M059J (cell line): ENCODE measurements around the gene MPRIP. TPM values are rescaled to one million over a fixed set of nuclear protein-coding genes. Genes with fewer than 3 reads are reported as not detected.
"Not testable (repeated sequence)": the region's sequence is repeated elsewhere in the genome, so short reads cannot be mapped to it uniquely, and the experiment has no call there.

ENCODE experiments used
- DNase-seq: peaks from one replicate; pipeline ENCODE4 v3.0.0-alpha.2; 2012; ENCODE audit warnings: low read depth
- total RNA-seq: library from RNA; depleted of rRNA; stranded (reverse); fragments of >200 nt; shearing (Covaris generic); gene quantifications from 2 replicates; pipeline ENCODE4 v1.2.3, GENCODE V29; 2014; rRNA removed

MPRIP gene
- 78.2 and 127 TPM in 2 replicates for total RNA-seq

GRCh38 chr17:17042384-17042736, at the start of gene MPRIP:
Gene MPRIP (plus strand): TSS chr17:17042457. CDS start chr17:17042849, 392 bp downstream.
- DNase-seq: no peak

GRCh38 chr17:16994631-16995030, 47.6 kb upstream of the MPRIP start:
- no peak for DNase-seq

GRCh38 chr17:16995930-16996329, 46.3 kb upstream of the MPRIP start:
- DNase-seq: no peak

GRCh38 chr17:16996726-16997125, 45.5 kb upstream of the MPRIP start:
- DNase-seq: not testable (repeated sequence)

- DNase-seq: no peak
Observed at GRCh38 chr17:16997514-16998429, 44.5 kb upstream of the MPRIP start.

GRCh38 chr17:16999931-17000625, 42.2 kb upstream of the MPRIP start:
- no peak for DNase-seq

- DNase-seq: no peak
Observed at GRCh38 chr17:17001076-17001777, 41.0 kb upstream of the MPRIP start.

GRCh38 chr17:17001874-17002520, 40.3 kb upstream of the MPRIP start:
- DNase-seq: peak; percentile 61

- DNase-seq: not testable (repeated sequence)
Observed at GRCh38 chr17:17002731-17003715, 39.2 kb upstream of the MPRIP start.

GRCh38 chr17:17004251-17004996, 37.8 kb upstream of the MPRIP start:
- no peak for DNase-seq

- not testable (repeated sequence) for DNase-seq
Observed at GRCh38 chr17:17004997-17005614, 37.2 kb upstream of the MPRIP start.

- DNase-seq: not testable (repeated sequence)
Observed at GRCh38 chr17:17007891-17008290, 34.4 kb upstream of the MPRIP start.

- not testable (repeated sequence) for DNase-seq
Observed at GRCh38 chr17:17008621-17009397, 33.4 kb upstream of the MPRIP start.

GRCh38 chr17:17009972-17010371, 32.3 kb upstream of the MPRIP start:
- peak; percentile 34 for DNase-seq

- not testable (repeated sequence) for DNase-seq
Observed at GRCh38 chr17:17010545-17011034, 31.7 kb upstream of the MPRIP start.

- peak; percentile 93 for DNase-seq
Observed at GRCh38 chr17:17011043-17011907, 31.0 kb upstream of the MPRIP start.
